Endothelial cell (in vitro differentiated cells): ENCODE data around the gene ZNF689. TPM values are rescaled to one million over a fixed set of nuclear protein-coding genes. Genes with fewer than 3 reads are reported as not detected.
A peak's percentile ranks its signal among the peaks of the same experiment; 100 is the strongest.

Source experiments
- DNase-seq: peaks from one replicate; pipeline ENCODE4 v3.0.0; 2021; ENCODE audit warnings: low spot score
- H3K27ac Mint-ChIP-seq: one replicate; pipeline ENCODE4 v1.8.0; 2021; ENCODE audit warnings: mixed read lengths, inconsistent platforms; ENCODE audit not compliant: unreplicated experiment
- H3K27me3 Mint-ChIP-seq: one replicate; pipeline ENCODE4 v1.8.0; 2021; ENCODE audit warnings: mild to moderate bottlenecking, moderate library complexity, mixed read lengths, inconsistent platforms; ENCODE audit not compliant: unreplicated experiment
- H3K36me3 Mint-ChIP-seq: one replicate; pipeline ENCODE4 v1.8.0; 2021; ENCODE audit warnings: mild to moderate bottlenecking, low read depth, mixed read lengths, inconsistent platforms; ENCODE audit not compliant: unreplicated experiment
- H3K4me1 Mint-ChIP-seq: one replicate; pipeline ENCODE4 v1.8.0; 2021; ENCODE audit warnings: mild to moderate bottlenecking, mixed read lengths, inconsistent platforms; ENCODE audit not compliant: unreplicated experiment
- H3K4me3 Mint-ChIP-seq: one replicate; pipeline ENCODE4 v1.8.0; 2021; ENCODE audit warnings: mild to moderate bottlenecking, mixed read lengths, inconsistent platforms; ENCODE audit not compliant: unreplicated experiment
- H3K9me3 Mint-ChIP-seq: one replicate; pipeline ENCODE4 v1.8.0; 2021; ENCODE audit warnings: mixed read lengths, inconsistent platforms; ENCODE audit not compliant: unreplicated experiment
- CTCF ChIP-seq: fragments of 200-600 bp; sonication (generic); IDR thresholded peaks from one replicate; pipeline ENCODE4 v1.5.0; 2021; ENCODE audit warnings: antibody characterized with exemption; ENCODE audit not compliant: unreplicated experiment
- total RNA-seq: library from RNA; stranded (reverse); fragmentation: NEBNext Ultra II Directional; extraction: Animal tissue kit (Norgen Biotek cat#: 25700); gene quantifications from one replicate; pipeline ENCODE4 v1.2.1, GENCODE V29; 2021; ENCODE audit not compliant: unreplicated experiment

ZNF689 gene
- total RNA-seq, 1 donor from 2014 or later = 12.0 TPM

GRCh38 chr16:30656388-30656787, 46.2 kb upstream of the ZNF689 start:
- no peak overlapping the region for H3K4me3 Mint-ChIP-seq
- no peaks in the 10 kb centered on the region for H3K9me3 Mint-ChIP-seq
- H3K27ac Mint-ChIP-seq = no peak overlapping the region
- TF ChIP-seq CTCF = no peak
- no peak for DNase-seq
- peaks cover 30% of the 10 kb centered on the region for H3K4me1 Mint-ChIP-seq
- H3K36me3 Mint-ChIP-seq = peaks cover 27% of the 10 kb centered on the region
- peaks cover 26% of the 10 kb centered on the region for H3K27me3 Mint-ChIP-seq

- H3K9me3 Mint-ChIP-seq = no peaks in the 10 kb centered on the region
- no peak overlapping the region for H3K27ac Mint-ChIP-seq
- peaks cover 24% of the 10 kb centered on the region for H3K36me3 Mint-ChIP-seq
- H3K27me3 Mint-ChIP-seq = peaks cover 24% of the 10 kb centered on the region
- DNase-seq = no peak
- no peak overlapping the region for H3K4me3 Mint-ChIP-seq
- no peak for TF ChIP-seq CTCF
- H3K4me1 Mint-ChIP-seq = peaks cover 26% of the 10 kb centered on the region
These were observed 45.7 kb upstream of the ZNF689 start for GRCh38 chr16:30655815-30656347.

DNA sequence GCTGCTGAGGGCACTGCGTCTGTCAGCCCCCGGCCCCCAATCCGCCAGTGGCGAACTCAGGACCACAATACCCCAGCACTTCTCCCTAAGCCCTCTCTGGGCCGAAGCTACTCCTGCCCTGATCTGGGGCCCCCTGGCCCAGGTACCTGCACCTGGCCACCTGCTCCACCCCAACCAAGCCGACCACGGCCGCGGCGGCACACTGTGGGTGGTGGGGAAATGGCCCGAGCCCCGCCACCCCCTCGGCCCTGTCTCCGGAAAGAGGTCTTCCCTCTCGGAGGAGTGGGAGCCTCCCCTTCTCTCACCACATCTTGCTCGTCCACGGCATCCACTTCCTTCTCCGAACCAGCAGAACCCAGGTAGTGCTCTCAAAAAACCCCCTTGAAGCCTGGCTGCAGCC, 44.7 kb upstream of the ZNF689 start:
- H3K27me3 Mint-ChIP-seq = peaks cover 22% of the 10 kb centered on the region
- peaks cover 19% of the 10 kb centered on the region for H3K36me3 Mint-ChIP-seq
- no peaks in the 10 kb centered on the region for H3K9me3 Mint-ChIP-seq
- no peak for DNase-seq
- H3K27ac Mint-ChIP-seq = no peak overlapping the region
- no peak overlapping the region for H3K4me3 Mint-ChIP-seq
- TF ChIP-seq CTCF = no peak
- peaks cover 27% of the 10 kb centered on the region for H3K4me1 Mint-ChIP-seq

DNA sequence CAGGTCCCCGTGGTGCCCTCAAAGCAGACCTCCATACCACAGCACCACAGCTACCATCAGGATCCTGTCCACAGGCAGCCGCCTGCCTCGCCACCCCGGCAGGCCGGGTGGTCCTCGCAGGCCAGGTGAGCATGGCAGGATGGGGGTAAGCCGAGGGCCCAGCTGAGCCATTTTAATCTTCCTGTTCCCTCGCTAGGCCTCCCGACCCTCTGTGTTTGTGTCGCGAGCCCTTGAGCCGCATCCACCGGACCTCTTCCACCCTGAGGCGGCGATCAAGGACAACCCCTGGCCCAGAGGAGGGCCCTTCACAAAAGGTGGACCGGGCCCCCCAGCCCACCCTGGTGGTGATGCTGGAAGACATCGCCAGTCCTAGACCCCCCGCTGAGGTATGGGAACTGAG, 42.5 kb upstream of the ZNF689 start:
- TF ChIP-seq CTCF = no peak
- no peak for DNase-seq
- H3K27me3 Mint-ChIP-seq = peaks cover 17% of the 10 kb centered on the region
- H3K36me3 Mint-ChIP-seq = peaks cover 19% of the 10 kb centered on the region
- H3K27ac Mint-ChIP-seq = no peak overlapping the region
- peaks cover 24% of the 10 kb centered on the region for H3K4me1 Mint-ChIP-seq
- H3K4me3 Mint-ChIP-seq = peak overlapping the region; percentile 92
- H3K9me3 Mint-ChIP-seq = no peaks in the 10 kb centered on the region

DNA sequence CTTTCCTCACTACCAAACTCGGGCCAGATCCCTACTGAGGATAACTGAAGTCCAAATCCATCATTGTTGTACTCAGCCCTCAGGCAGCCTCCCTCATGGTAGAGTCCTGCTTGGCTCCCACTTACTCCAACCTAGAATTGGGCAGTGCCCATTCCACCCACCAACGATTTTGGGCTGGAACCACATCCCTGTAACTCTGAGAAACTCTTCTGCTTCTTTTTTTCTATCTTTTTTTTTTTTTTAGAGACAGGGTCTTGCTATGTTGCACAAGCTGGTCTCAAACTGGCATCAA, 41.8 kb upstream of the ZNF689 start:
- Mint-ChIP-seq H3K4me3 (peak overlapping the region; percentile 92), H3K27ac (no peak overlapping the region), H3K36me3 (peaks cover 19% of the 10 kb centered on the region)

More for the DNA sequence above, 41.8 kb upstream of the ZNF689 start:
- Mint-ChIP-seq H3K4me1 (peaks cover 19% of the 10 kb centered on the region), H3K9me3 (no peaks in the 10 kb centered on the region), H3K27me3 (peaks cover 11% of the 10 kb centered on the region)
- no peak for DNase-seq
- no peak for TF ChIP-seq CTCF
